HepG2 (cell line): ENCODE results near the gene DNAJC24.

Experiments
- EED ChIP-seq: sonication (generic); formaldehyde crosslinking; IDR thresholded peaks from 2 replicates; pipeline ENCODE4 v1.5.0; 2020; ENCODE audit warnings: mild to moderate bottlenecking, missing genetic modification reagents
- GATA4 ChIP-seq: sonication (generic); IDR thresholded peaks from 2 replicates; pipeline ENCODE4 v1.6.1; 2016; ENCODE audit warnings: antibody characterized with exemption, low read depth, borderline replicate concordance
- POLR2A ChIP-seq, 2 experiments: IDR thresholded peaks; 2 replicates each; pipeline ENCODE4 v1.6.1; 2011; ENCODE audit warnings: low read depth in 2 of 2, low read length in 2 of 2, mild to moderate bottlenecking in 1 of 2, moderate library complexity in 1 of 2; ENCODE audit not compliant: insufficient read depth in 1 of 2
- REST ChIP-seq, 2 experiments: IDR thresholded peaks; 2 replicates each; pipeline ENCODE4 v1.6.1; 2011 to 2012; ENCODE audit warnings: low read length in 2 of 2, borderline replicate concordance in 1 of 2, low read depth in 1 of 2, mild to moderate bottlenecking in 1 of 2, moderate library complexity in 1 of 2
- ZNF232 ChIP-seq: sonication (generic); formaldehyde crosslinking; IDR thresholded peaks from 2 replicates; pipeline ENCODE4 v1.4.0; 2020; ENCODE audit warnings: missing genetic modification reagents, borderline replicate concordance
- TF ChIP-seq, protein P1 (sequence below): sonication (generic); formaldehyde crosslinking; IDR thresholded peaks from 2 replicates; pipeline ENCODE4 v1.4.0; 2020; ENCODE audit warnings: missing genetic modification reagents
- TF ChIP-seq, protein P2 (sequence below): sonication (generic); formaldehyde crosslinking; IDR thresholded peaks from 2 replicates; pipeline ENCODE4 v1.5.0; 2020; ENCODE audit warnings: mild to moderate bottlenecking, missing genetic modification reagents, moderate library complexity

DNA sequence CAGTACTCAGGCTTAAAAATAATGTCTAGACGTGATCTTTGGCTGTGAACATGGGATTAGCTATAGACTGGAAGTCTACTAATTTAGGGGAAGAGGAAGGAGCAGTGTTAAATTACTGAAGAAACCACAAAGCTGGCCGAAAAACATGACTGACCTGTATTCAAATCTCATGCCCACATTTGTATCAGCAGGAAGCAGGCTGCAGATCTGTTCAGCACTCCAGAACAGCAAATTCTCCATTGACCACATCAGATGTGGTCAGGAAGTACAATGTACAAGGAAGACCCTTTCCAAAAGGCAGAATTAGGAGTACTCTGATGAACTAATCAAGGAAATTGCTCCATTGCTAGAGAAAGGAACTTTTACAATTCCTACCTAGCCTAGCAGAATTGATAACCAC lies 31.9 kb upstream of the DNAJC24 start:
- TF ChIP-seq POLR2A (IDR thresholded peaks at IDR 0.05; ENCODE audit: insufficient read depth in 1 of 2, low read depth in 2 of 2, low read length in 2 of 2) = no peak
- TF ChIP-seq REST (IDR thresholded peaks at IDR 0.05; ENCODE audit: borderline replicate concordance in 1 of 2, low read depth in 1 of 2, low read length in 2 of 2) = no peak
- no peak for TF ChIP-seq GATA4
- TF ChIP-seq, protein P1, sequence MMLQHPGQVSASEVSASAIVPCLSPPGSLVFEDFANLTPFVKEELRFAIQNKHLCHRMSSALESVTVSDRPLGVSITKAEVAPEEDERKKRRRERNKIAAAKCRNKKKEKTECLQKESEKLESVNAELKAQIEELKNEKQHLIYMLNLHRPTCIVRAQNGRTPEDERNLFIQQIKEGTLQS (CRISPR knock-in tag) = no peak
- TF ChIP-seq, protein P2, sequence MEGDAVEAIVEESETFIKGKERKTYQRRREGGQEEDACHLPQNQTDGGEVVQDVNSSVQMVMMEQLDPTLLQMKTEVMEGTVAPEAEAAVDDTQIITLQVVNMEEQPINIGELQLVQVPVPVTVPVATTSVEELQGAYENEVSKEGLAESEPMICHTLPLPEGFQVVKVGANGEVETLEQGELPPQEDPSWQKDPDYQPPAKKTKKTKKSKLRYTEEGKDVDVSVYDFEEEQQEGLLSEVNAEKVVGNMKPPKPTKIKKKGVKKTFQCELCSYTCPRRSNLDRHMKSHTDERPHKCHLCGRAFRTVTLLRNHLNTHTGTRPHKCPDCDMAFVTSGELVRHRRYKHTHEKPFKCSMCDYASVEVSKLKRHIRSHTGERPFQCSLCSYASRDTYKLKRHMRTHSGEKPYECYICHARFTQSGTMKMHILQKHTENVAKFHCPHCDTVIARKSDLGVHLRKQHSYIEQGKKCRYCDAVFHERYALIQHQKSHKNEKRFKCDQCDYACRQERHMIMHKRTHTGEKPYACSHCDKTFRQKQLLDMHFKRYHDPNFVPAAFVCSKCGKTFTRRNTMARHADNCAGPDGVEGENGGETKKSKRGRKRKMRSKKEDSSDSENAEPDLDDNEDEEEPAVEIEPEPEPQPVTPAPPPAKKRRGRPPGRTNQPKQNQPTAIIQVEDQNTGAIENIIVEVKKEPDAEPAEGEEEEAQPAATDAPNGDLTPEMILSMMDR (CRISPR knock-in tag) = no peak
- no peak for TF ChIP-seq EED (CRISPR knock-in tag)
- no peak for TF ChIP-seq ZNF232 (CRISPR knock-in tag)
